Activated CD4-positive, alpha-beta T cell treated with anti-CD3 and anti-CD28 coated beads, Interleukin-2, amount 50 U/mL, for 24 hours (primary cell): ENCODE data around the gene TUG1.

Experiments used
- DNase-seq, 2 donors: peaks; one replicate each; pipeline ENCODE4 v3.0.0-alpha.2; 2020; ENCODE audit warnings: low read depth in 1 of 2, low spot score in 1 of 2

The TUG1 gene

GRCh38 chr22:30998329-30998728 is 29.3 kb downstream of the TUG1 start:
- DNase-seq, result no peak

GRCh38 chr22:31001124-31001770 is 32.2 kb downstream of the TUG1 start:
- no peak for DNase-seq

DNA sequence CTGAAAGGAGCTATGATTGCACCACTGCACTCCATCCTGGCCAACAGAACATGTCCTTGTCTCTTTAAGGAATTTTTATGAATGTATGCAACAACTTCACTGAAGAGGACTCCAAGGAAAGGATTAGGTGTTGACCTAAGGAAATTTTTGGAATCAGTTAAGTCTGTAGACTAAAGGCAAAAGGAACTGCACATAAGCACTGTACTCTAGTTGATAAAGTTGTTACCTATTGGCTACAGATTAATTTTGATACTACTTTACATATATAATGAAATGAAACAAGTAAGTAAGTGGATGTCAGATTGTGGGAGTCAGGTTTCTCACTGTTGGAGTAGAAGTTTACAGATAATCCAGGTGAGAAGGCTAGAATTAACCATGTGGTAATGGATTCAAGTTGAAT is 36.5 kb downstream of the TUG1 start:
- no peak for DNase-seq

DNA sequence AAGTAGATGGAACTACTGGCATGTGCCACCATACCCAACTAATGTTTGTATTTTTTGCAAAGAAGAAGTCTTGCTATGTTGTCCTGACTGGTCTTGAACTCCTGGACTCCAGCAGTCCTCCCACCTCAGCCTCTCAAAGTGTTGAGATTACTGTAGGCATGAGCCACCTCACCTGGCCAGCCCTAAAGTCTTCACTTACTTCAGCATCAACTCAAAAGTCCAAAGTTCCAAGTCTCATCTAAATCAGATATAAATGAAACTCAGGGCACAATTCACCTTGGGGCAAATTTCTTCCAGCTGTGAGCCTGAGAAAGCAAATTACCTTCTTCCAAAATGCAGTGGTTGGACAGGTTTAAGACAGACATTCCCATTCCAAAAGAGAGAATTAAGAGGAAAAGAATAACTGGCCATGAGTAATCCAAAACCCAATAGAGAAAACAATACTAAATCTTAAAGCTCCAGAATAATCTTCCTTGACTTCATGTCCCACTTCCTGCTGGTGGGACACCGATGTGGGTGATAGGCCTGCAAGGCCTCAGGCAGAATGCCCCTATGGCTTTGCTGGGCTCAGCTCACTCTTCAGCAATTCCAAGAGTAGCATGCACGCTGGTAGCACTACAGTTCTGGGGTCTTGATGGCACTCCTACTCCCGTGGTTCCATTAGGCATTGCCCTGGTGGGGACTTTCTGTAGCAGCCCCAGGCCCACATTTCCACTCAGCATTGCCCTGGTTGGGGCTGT is 50.3 kb downstream of the TUG1 start:
- no peak for DNase-seq

DNA sequence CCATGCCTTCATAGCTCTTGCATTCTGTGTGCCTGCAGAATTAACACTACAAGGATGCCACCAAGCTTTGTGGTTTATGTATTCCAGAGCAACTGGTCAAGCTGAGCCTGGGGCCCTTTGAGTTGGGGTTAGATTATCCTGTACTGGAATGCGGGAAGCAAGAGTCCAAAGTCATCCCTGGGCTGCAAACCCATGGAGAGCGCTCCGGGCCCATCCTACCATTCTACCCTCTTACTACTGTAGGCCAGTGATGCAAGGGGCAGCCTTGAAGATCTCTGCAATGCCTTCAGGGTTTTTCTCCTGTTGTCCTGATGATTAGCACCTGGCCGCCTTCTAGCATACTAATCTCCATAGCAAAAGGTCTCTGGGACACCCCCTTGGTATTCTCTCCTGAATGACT is 51.3 kb downstream of the TUG1 start:
- no peak for DNase-seq

DNA sequence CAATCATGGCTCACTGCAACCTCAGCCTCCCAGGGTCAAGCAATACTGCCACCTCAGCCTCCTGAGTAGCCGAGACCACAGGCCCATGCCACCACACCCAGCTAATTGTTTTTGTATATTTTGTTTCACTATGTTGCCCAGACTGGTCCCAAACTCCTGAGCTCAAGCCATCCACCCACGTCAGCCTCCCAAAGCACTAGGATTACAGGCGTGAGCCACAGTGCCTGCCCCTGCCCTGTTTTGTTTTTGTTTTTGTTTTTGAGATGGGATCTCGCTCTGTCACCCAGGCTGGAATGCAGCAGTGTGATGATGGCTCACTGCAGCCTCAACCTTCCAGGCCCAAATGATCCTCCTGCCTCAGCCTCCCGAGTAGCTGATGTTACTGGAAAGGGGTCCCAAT is 53.5 kb downstream of the TUG1 start:
- DNase-seq, result no peak
